IPS-NIHi7 (cell line): ENCODE results near the gene ARSG.

ENCODE experiments used
- DNase-seq: peaks from one replicate; pipeline ENCODE4 v3.0.0; 2012; ENCODE audit warnings: mixed read lengths; ENCODE audit errors: extremely low spot score

The ARSG gene

GRCh38 chr17:68428498-68429172, 137.3 kb downstream of the ARSG start:
- no peak for DNase-seq

- DNase-seq = no peak
These were observed 138.6 kb downstream of the ARSG start for GRCh38 chr17:68429881-68430280.

- no peak for DNase-seq
These were observed 139.8 kb downstream of the ARSG start for GRCh38 chr17:68431045-68431608.

GRCh38 chr17:68431661-68432071, 140.4 kb downstream of the ARSG start:
- DNase-seq = peak; percentile 52

GRCh38 chr17:68432086-68432864, 141.0 kb downstream of the ARSG start:
- no peak for DNase-seq

- DNase-seq = no peak
These were observed 141.9 kb downstream of the ARSG start for GRCh38 chr17:68433211-68433610.

- DNase-seq = no peak
These were observed 142.7 kb downstream of the ARSG start for GRCh38 chr17:68433911-68434508.

GRCh38 chr17:68435361-68435760, 144.1 kb downstream of the ARSG start:
- DNase-seq = no peak

- DNase-seq = peak; percentile 83
These were observed 144.9 kb downstream of the ARSG start for GRCh38 chr17:68435876-68436842.

- peak; percentile 26 for DNase-seq
These were observed 146.9 kb downstream of the ARSG start for GRCh38 chr17:68437979-68438822.

- no peak for DNase-seq
These were observed 148.5 kb downstream of the ARSG start for GRCh38 chr17:68439656-68440290.

- no peak for DNase-seq
These were observed 149.2 kb downstream of the ARSG start for GRCh38 chr17:68440526-68440925.

GRCh38 chr17:68441070-68441770, 149.9 kb downstream of the ARSG start:
- no peak for DNase-seq

GRCh38 chr17:68443972-68444464, 152.7 kb downstream of the ARSG start:
- DNase-seq = no peak

GRCh38 chr17:68445671-68446070, 154.4 kb downstream of the ARSG start:
- no peak for DNase-seq

- DNase-seq = no peak
These were observed 155.3 kb downstream of the ARSG start for GRCh38 chr17:68446626-68447041.

- no peak for DNase-seq
These were observed 157.9 kb downstream of the ARSG start for GRCh38 chr17:68449021-68449739.

GRCh38 chr17:68450391-68450790, 159.1 kb downstream of the ARSG start:
- DNase-seq = no peak
